GM21576 (cell line): ENCODE measurements around the gene VEGFA.

ENCODE experiments used
- ATAC-seq: cut with Tn5 transposase; IDR thresholded peaks from one replicate; pipeline ENCODE4 v1.9.1; 2021; ENCODE audit warnings: mild to moderate bottlenecking, moderate library complexity; ENCODE audit not compliant: unreplicated experiment

The VEGFA gene

DNA sequence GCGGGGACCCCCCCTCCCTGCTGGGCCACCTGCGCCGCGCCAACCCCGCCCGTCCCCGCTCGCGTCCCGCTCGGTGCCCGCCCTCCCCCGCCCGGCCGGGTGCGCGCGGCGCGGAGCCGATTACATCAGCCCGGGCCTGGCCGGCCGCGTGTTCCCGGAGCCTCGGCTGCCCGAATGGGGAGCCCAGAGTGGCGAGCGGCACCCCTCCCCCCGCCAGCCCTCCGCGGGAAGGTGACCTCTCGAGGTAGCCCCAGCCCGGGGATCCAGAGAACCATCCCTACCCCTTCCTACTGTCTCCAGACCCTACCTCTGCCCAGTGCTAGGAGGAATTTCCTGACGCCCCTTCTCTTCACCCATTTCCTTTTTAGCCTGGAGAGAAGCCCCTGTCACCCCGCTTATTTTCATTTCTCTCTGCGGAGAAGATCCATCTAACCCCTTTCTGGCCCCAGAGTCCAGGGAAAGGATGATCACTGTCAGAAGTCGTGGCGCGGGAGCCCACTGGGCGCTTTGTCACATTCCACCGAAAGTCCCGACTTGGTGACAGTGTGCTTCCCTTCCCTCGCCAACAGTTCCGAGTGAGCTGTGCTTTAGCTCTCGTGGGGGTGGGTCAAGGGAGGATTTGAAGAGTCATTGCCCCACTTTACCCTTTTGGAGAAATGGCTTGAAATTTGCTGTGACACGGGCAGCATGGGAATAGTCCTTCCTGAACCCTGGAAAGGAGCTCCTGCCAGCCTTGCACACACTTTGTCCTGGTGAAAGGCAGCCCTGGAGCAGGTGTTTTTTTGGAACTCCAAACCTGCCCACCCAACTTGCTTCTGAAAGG, 2.1 kb downstream of the VEGFA start:
- no peak for ATAC-seq

DNA sequence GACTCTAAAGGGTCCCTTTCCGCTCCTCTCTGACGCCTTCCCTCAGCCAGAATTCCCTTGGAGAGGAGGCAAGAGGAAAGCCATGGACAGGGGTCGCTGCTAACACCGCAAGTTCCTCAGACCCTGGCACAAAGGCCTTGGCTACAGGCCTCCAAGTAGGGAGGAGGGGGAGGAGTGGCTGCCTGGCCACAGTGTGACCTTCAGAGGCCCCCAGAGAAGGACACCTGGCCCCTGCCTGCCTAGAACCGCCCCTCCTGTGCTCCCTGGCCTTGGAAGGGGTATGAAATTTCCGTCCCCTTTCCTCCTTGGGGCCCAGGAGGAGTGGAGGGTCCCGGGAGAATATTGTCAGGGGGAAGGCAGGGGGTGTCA, 2.7 kb downstream of the VEGFA start:
- no peak for ATAC-seq

DNA sequence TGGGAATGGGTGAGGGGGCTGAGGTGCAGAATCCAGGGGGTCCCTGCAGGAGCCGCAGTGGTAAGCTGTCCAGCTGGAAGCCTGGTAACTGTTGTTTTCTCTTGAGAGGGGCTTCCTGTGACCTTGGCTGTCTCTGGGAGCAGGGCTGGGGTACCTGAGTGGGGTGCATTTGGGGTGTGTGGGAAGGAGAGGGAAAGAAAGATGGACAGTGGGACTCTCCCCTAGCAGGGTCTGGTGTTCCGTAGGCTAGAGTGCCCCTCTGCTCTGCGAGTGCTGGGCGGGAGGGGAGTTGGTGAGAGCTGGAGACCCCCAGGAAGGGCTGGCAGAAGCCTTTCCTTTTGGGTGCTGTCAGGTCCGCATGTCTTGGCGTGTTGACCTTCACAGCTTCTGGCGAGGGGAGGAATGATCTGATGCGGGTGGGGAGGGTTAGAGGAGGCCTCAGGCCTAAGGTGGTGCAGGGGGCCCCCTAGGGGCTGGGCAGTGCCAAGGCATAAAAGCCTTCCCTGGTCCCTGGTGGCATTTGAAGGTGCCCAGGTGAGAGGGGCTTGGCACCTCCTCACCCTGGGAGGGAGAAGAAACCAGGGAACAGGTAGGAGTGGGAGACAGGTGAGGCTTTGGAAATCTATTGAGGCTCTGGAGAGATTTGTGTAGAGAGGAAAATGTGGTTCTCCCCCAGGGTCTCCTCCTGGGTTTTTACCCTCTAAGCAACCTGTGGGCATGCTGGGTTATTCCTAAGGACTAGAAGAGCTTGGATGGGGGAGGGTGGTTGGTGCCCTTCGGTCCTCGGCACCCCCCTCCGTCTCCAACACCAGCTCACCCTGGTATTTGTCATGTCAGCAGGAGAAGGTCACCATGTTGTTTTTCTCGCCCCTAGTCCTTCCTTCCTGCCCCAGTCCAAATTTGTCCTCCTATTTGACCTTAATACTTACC, 3.3 kb downstream of the VEGFA start:
- no peak for ATAC-seq

GRCh38 chr6:43773980-43774775, 4.2 kb downstream of the VEGFA start:
- ATAC-seq = no peak

- no peak for ATAC-seq
Measured at GRCh38 chr6:43774776-43775534, 4.9 kb downstream of the VEGFA start.

DNA sequence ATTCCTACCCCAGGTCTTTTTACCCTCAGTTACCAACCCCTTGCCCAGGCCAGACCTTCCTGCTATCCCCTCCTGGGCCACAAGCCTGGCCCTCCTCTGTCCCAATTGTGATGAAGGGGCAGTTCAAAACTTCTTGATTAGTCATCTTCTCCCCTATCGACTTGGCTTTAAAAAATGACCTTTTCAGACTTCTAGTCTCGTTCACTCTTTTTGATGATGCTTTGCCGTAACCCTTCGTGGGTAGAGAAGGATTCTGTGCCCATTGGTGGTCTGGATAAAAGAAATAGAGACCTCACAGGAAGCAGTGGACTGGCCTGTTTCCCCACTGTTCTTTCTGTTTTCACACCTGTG, 5.5 kb downstream of the VEGFA start:
- ATAC-seq = no peak

DNA sequence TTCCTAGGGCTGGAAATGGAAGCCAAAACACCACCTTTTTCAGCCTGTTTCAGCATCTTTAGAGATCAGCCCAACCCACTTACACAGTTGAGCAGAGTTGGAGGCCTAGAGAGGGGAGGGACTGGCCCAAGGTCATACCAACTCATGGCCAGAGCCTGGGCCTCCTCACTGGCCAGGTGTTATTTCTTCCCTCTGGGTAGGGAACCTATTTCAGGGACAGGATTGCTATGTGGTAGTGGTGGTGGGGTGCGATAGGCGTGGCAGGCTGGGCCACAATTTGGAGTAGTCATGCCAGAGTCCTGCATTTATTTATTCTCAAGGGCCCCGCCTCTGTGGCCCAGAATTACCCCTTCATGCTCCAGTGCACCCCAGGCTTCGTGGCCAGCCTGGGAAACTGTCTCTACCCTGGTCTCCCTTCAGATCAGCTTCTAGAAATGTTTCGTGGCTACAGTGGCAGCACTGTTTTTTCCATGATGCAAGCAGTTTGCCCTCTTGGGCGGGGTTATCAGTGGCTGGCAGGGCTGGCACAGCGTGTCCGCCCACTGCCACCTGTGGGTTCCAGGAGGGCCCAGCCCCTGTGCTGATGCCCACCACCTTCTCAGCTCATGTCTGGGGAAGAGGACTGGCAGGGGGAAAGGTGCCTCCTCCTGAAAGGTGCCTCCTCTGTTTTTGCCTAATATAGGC, 6.2 kb downstream of the VEGFA start:
- no peak for ATAC-seq

DNA sequence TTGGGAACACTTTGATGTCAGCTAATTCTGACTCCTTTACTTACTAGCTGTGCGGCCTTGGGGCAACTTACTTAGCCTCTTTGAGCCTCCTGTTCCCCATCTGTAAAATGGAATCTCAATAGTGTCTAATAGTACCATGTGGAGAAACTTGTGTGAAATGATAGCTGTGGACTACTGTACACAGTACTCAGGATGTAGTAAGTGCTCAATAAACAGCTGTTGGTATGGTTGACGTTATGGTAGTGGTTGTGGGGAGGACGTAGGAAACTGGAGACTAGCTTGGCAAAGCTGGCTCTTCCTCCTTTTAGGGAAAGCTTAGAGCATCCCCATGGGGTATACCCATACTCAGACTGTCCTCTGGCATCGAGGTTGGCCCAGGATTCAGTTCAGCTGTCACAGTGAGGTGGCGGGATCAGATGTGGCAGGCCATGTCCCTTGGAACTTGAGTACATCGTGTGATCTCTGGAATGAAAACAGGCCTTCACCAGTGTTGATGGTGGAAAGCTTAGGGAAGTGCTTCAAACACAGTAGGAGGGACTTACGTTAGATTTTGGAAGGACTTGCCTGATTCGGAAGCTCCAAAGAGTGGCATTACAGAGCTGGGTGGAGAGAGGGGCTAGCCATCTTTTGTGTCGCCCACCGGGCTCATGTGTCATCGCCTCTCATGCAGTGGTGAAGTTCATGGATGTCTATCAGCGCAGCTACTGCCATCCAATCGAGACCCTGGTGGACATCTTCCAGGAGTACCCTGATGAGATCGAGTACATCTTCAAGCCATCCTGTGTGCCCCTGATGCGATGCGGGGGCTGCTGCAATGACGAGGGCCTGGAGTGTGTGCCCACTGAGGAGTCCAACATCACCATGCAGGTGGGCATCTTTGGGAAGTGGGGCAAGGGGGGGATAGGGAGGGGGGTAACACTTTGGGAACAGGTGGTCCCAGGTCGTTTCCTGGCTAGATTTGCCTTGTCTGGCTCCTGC, 7.1 kb downstream of the VEGFA start:
- ATAC-seq = no peak

GRCh38 chr6:43778131-43778855, 8.3 kb downstream of the VEGFA start:
- ATAC-seq = no peak

DNA sequence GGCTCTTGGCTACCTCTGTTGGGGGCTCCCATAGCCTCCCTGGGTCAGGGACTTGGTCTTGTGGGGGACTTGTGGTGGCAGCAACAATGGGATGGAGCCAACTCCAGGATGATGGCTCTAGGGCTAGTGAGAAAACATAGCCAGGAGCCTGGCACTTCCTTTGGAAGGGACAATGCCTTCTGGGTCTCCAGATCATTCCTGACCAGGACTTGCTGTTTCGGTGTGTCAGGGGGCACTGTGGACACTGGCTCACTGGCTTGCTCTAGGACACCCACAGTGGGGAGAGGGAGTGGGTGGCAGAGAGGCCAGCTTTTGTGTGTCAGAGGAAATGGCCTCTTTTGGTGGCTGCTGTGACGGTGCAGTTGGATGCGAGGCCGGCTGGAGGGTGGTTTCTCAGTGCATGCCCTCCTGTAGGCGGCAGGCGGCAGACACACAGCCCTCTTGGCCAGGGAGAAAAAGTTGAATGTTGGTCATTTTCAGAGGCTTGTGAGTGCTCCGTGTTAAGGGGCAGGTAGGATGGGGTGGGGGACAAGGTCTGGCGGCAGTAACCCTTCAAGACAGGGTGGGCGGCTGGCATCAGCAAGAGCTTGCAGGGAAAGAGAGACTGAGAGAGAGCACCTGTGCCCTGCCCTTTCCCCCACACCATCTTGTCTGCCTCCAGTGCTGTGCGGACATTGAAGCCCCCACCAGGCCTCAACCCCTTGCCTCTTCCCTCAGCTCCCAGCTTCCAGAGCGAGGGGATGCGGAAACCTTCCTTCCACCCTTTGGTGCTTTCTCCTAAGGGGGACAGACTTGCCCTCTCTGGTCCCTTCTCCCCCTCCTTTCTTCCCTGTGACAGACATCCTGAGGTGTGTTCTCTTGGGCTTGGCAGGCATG, 9.2 kb downstream of the VEGFA start:
- no peak for ATAC-seq

- no peak for ATAC-seq
Measured at GRCh38 chr6:43779852-43780236, 9.8 kb downstream of the VEGFA start.

DNA sequence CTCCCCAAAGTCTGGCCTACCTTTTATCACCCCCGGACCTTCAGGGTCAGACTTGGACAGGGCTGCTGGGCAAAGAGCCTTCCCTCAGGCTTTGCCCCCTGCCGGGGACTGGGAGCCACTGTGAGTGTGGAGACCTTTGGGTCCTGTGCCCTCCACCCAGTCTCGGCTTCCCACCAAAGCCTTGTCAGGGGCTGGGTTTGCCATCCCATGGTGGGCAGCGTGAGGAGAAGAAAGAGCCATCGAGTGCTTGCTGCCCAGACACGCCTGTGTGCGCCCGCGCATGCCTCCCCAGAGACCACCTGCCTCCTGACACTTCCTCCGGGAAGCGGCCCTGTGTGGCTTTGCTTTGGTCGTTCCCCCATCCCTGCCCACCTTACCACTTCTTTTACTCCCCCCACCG, 10.3 kb downstream of the VEGFA start:
- no peak for ATAC-seq

DNA sequence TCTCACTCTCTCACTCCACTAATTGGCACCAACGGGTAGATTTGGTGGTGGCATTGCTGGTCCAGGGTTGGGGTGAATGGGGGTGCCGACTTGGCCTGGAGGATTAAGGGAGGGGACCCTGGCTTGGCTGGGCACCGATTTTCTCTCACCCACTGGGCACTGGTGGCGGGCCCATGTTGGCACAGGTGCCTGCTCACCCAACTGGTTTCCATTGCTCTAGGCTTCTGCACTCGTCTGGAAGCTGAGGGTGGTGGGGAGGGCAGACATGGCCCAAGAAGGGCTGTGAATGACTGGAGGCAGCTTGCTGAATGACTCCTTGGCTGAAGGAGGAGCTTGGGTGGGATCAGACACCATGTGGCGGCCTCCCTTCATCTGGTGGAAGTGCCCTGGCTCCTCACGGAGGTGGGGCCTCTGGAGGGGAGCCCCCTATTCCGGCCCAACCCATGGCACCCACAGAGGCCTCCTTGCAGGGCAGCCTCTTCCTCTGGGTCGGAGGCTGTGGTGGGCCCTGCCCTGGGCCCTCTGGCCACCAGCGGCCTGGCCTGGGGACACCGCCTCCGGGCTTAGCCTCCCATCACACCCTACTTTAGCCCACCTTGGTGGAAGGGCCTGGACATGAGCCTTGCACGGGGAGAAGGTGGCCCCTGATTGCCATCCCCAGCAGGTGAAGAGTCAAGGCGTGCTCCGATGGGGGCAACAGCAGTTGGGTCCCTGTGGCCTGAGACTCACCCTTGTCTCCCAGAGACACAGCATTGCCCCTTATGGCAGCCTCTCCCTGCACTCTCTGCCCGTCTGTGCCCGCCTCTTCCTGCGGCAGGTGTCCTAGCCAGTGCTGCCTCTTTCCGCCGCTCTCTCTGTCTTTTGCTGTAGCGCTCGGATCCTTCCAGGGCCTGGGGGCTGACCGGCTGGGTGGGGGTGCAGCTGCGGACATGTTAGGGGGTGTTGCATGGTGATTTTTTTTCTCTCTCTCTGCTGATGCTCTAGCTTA, 11.2 kb downstream of the VEGFA start:
- ATAC-seq = no peak

DNA sequence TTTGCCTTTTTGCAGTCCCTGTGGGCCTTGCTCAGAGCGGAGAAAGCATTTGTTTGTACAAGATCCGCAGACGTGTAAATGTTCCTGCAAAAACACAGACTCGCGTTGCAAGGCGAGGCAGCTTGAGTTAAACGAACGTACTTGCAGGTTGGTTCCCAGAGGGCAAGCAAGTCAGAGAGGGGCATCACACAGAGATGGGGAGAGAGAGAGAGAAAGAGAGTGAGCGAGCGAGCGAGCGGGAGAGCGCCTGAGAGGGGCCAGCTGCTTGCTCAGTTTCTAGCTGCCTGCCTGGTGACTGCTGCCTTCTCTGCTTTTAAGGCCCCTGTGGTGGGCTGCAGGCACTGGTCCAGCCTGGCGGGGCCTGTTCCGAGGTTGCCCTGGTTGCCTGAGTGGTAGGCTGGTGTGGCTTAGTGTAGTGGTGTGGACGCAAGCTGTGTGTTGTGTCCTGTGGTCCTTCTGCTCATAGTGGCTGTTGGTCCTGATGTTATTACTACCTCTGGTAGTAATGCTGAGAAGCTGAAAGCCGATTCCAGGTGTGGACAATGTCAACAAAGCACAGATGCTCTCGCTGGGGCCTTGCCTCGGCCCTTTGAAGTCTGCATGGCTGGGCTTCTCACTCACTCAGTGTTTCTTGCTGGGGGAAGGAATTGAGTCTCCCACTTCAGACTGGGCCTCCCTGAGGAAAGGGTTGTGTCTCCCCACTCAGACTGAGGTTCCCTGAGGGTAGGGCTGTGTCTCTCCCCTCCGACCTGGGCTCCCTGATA, 12.1 kb downstream of the VEGFA start:
- ATAC-seq = no peak

DNA sequence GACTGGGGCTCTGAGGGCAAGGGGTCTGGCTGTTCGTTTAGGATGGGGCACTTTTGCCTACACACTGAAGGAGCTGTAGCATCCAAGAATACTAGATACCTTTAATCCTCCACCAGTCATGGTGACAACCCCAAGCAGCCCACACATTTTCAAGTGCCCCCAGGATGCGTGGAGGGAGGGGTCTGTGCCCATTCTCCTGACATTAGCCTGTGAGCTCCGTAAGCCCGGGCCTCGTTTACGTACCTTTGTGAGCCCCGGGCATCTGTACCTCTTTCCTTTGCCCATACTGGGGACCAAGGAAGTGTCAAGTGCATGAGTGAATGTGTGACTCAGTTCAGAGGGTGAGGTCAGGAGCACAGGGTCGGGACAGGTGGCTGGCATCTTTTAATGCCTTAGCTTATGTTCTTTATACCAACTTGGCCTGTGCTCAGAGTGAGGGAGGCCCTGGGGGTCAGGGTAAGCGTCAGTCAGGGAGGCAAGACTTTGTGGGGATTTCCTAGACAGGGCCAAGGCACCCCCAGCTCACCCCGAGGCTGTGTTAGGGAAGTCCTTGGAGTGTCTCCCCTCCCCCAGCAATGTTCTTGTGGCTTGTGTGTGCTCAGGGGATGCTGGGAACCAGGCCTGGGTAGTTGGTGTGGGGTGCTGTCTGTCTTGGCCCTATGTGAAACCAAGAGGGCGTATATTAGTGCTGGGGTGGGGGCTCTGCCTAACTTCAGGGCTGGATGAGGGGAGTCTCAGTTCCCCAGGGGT, 12.9 kb downstream of the VEGFA start:
- ATAC-seq = no peak
